GM12892 (cell line): ENCODE data around the gene L2HGDH.

Experiments
- POLR2A ChIP-seq: IDR thresholded peaks from 2 replicates; pipeline ENCODE4 v1.6.1; 2011; ENCODE audit warnings: low read depth, low read length, control low read depth
- POLR2AphosphoS5 ChIP-seq: IDR thresholded peaks from 2 replicates; pipeline ENCODE4 v1.6.1; 2011; ENCODE audit warnings: low read depth, low read length, control low read depth
- TAF1 ChIP-seq: IDR thresholded peaks from 2 replicates; pipeline ENCODE4 v1.6.1; 2011; ENCODE audit warnings: low read depth, mild to moderate bottlenecking, control low read depth, low read length, borderline replicate concordance

- TF ChIP-seq POLR2AphosphoS5 (no peak), POLR2A (no peak), TAF1 (no peak)
Observed at GRCh38 chr14:50237427-50237826, 74.6 kb downstream of the L2HGDH start.
